Erythroblast (primary cell): ENCODE results near the gene DIO3.

Source experiments
- GATA1 ChIP-seq: IDR thresholded peaks from 2 replicates; pipeline ENCODE4 v1.6.1; 2011; ENCODE audit warnings: low read depth, mild to moderate bottlenecking, control low read depth, low read length, moderate library complexity
- POLR2A ChIP-seq: IDR thresholded peaks from 2 replicates; pipeline ENCODE4 v1.6.1; 2011; ENCODE audit warnings: mild to moderate bottlenecking, low read length

DNA sequence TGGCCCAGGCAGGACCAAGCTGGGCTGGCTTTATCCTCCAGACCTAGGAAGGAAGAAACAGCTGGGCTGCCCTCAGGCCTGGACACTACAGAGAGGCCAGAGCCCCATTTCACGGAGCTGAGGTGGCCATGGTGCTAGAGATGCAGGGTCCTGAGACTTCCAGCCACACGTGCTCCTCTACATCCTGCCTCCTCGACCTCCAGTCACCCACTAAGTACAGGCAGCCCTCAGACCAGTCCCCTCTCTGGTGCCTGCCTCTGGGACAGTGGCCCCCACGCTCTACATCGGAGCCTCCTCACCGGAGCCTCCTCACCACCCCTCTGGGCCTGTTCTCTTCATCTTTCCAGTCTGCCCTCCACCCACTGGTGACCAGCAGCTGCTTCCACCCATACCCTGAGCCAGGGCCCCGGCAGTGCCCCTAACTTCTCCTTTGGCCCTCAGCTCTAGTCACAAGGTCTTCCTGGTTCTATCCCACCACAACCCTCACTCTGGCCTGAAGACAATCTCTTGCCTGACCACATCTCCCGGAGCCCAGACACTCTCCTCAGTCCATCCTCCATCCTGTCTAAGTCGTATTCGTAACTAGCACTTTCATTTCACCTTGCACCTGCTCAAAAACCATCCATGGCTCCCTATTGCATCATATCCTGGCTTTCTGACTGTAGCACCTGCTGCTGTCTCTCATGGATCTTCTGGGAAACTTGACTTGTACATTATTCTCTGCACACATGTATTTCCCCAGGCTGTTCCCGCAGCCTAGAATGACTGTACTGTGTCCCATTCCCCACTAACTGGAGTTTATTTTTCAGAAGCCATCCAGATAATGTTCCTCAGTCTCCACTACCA lies 43.9 kb downstream of the DIO3 start:
- TF ChIP-seq POLR2A: no peak
- no peak for TF ChIP-seq GATA1
